ENCODE measurements around the gene LTBP2.

GRCh38 chr14:74562515-74563232 is 49.4 kb downstream of the LTBP2 start:
- TF ChIP-seq POLR2A (IDR thresholded peaks at IDR 0.05; ENCODE audit: low read length) (no peak), GATA1 (IDR thresholded peaks at IDR 0.05; ENCODE audit: low read depth, low read length) (no peak)
